HepG2 (cell line): ENCODE data around the gene FRK. TPM values are rescaled to one million over a fixed set of nuclear protein-coding genes. Genes with fewer than 3 reads are reported as not detected.

Experiments used
- FOXK1 ChIP-seq: sonication (generic); formaldehyde crosslinking; IDR thresholded peaks from 2 replicates; pipeline ENCODE4 v1.4.0; 2020; ENCODE audit warnings: low read depth, missing genetic modification reagents, borderline replicate concordance
- PHF21A ChIP-seq: sonication (generic); formaldehyde crosslinking; IDR thresholded peaks from 2 replicates; pipeline ENCODE4 v1.5.0; 2020; ENCODE audit warnings: mild to moderate bottlenecking, missing genetic modification reagents
- POLR2G ChIP-seq: fragments of 200-400 bp; formaldehyde crosslinking; IDR thresholded peaks from 2 replicates; pipeline ENCODE4 v1.6.1; 2018; ENCODE audit warnings: mild to moderate bottlenecking, low read depth, low read length, moderate library complexity
- ZC3H13 ChIP-seq: sonication (generic); formaldehyde crosslinking; IDR thresholded peaks from 2 replicates; pipeline ENCODE4 v1.8.1; 2023; ENCODE audit warnings: mild to moderate bottlenecking, missing genetic modification reagents, moderate library complexity
- ZNF382 ChIP-seq: sonication (generic); formaldehyde crosslinking; IDR thresholded peaks from 2 replicates; pipeline ENCODE4 v1.5.0; 2020; ENCODE audit warnings: missing genetic modification reagents, mild to moderate bottlenecking, borderline replicate concordance
- ZNF552 ChIP-seq: sonication (generic); formaldehyde crosslinking; IDR thresholded peaks from 2 replicates; pipeline ENCODE4 v1.9.0; 2022; ENCODE audit warnings: missing genetic modification reagents, mild to moderate bottlenecking, borderline replicate concordance
- ZNF563 ChIP-seq: sonication (generic); formaldehyde crosslinking; IDR thresholded peaks from 2 replicates; pipeline ENCODE4 v1.8.0; 2022; ENCODE audit warnings: mild to moderate bottlenecking, moderate library complexity, missing genetic modification reagents
- ZNF83 ChIP-seq: sonication (generic); formaldehyde crosslinking; IDR thresholded peaks from 2 replicates; pipeline ENCODE4 v1.4.0; 2020; ENCODE audit warnings: missing genetic modification reagents, mild to moderate bottlenecking, borderline replicate concordance
- polyA plus RNA-seq, 8 experiments: library from polyadenylated mRNA; depleted of rRNA in 3 of 8; stranded (reverse) in 7 of 8; unstranded in 1 of 8; fragments of >200 nt; fragmentation: Illumina TruSeq in 4 of 8; extraction: Trizol in 4 of 8; gene quantifications; 2 replicates each; pipeline versions ENCODE4 v1.2.1 to v1.2.3, GENCODE V29; 2011 to 2016; ENCODE audit warnings: low read depth in 4 of 8, missing spikeins in 1 of 8, mixed read lengths in 1 of 8; ENCODE audit not compliant: insufficient read depth in 1 of 8
- total RNA-seq, 5 experiments: library from RNA; depleted of rRNA; stranded (reverse); fragments of >200 nt; fragmentation: Illumina TruSeq; extraction: Trizol; gene quantifications; 2 replicates each; pipeline ENCODE4 v1.2.3, GENCODE V29; 2016; ENCODE audit warnings: low read depth in 1 of 5
- TF ChIP-seq, protein P1 (sequence below), 2 experiments: fragments of 450-650 bp in 1 of 2; sonication (generic) in 1 of 2; formaldehyde crosslinking in 1 of 2; IDR thresholded peaks; 2 replicates each; pipeline versions ENCODE4 v1.6.1 to v1.8.0; 2016 to 2022; ENCODE audit warnings: antibody characterized with exemption in 1 of 2, mild to moderate bottlenecking in 1 of 2, missing genetic modification reagents in 1 of 2
- TF ChIP-seq, protein P2 (sequence below): sonication (generic); formaldehyde crosslinking; IDR thresholded peaks from 2 replicates; pipeline ENCODE4 v1.4.0; 2020; ENCODE audit warnings: missing genetic modification reagents, borderline replicate concordance
- TF ChIP-seq, protein P3 (sequence below): sonication (generic); formaldehyde crosslinking; IDR thresholded peaks from 2 replicates; pipeline ENCODE4 v1.4.0; 2020; ENCODE audit warnings: missing genetic modification reagents, borderline replicate concordance

The FRK gene
- total and polyA plus RNA-seq, 2 of the 13 experiments (the other 11 are each of a cell fraction or from before 2014, with no cell fraction given): 1.3 to 2.9 TPM

DNA sequence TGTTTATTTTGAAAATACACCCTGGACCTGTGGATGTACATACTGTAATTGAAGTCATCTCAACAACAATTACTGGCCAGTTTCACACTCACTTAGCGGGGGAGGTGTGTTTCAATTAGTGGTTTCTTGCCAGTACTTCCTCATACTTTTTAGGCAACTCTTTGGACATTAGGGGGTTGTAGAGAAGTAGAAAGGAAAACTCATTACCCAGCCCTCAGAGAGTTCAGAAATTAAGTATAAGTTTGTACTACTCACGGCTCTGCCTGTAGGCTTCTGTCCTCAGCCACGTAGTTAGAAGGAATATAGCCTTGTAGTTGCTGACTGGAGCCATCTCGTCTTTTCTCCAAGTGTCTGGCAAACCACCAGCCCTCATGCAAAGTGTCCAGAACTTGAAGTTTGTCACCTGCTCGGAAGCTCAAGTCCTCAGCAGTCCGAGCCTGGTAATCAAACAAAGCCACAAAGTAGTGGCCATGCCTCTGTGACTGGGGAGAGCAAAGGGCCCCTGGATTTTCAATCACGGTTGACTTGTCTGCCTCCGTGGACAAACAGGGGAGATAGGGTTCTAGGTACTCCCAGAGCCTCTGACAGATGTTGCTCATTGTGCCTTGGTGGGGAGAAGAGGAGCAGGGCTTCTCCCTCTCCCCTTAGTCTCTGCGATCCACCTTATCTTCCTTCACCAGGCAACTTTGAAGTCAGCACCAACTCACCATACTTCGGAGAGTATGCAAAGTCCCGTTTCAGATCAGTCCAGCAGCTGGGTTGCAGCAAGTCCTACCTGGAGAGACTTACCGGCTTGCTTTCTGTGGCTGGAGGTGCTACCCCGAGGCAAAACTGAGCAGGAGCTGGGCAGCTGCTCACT, 749 bp downstream of the FRK start (continued):
- TF ChIP-seq ZNF83: no peak; the same call in none of the 2 replicates
- TF ChIP-seq, protein P1, sequence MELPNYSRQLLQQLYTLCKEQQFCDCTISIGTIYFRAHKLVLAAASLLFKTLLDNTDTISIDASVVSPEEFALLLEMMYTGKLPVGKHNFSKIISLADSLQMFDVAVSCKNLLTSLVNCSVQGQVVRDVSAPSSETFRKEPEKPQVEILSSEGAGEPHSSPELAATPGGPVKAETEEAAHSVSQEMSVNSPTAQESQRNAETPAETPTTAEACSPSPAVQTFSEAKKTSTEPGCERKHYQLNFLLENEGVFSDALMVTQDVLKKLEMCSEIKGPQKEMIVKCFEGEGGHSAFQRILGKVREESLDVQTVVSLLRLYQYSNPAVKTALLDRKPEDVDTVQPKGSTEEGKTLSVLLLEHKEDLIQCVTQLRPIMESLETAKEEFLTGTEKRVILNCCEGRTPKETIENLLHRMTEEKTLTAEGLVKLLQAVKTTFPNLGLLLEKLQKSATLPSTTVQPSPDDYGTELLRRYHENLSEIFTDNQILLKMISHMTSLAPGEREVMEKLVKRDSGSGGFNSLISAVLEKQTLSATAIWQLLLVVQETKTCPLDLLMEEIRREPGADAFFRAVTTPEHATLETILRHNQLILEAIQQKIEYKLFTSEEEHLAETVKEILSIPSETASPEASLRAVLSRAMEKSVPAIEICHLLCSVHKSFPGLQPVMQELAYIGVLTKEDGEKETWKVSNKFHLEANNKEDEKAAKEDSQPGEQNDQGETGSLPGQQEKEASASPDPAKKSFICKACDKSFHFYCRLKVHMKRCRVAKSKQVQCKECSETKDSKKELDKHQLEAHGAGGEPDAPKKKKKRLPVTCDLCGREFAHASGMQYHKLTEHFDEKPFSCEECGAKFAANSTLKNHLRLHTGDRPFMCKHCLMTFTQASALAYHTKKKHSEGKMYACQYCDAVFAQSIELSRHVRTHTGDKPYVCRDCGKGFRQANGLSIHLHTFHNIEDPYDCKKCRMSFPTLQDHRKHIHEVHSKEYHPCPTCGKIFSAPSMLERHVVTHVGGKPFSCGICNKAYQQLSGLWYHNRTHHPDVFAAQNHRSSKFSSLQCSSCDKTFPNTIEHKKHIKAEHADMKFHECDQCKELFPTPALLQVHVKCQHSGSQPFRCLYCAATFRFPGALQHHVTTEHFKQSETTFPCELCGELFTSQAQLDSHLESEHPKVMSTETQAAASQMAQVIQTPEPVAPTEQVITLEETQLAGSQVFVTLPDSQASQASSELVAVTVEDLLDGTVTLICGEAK (IDR thresholded peaks at IDR 0.05): no peak
- TF ChIP-seq, protein P1 (CRISPR knock-in tag; IDR thresholded peaks at IDR 0.05): no peak
- no peak for TF ChIP-seq ZNF563
- no peak for TF ChIP-seq ZNF382 (CRISPR knock-in tag)
- no peak for TF ChIP-seq ZC3H13 (CRISPR knock-in tag)
- no peak for TF ChIP-seq ZNF552 (CRISPR knock-in tag)
- TF ChIP-seq, protein P2, sequence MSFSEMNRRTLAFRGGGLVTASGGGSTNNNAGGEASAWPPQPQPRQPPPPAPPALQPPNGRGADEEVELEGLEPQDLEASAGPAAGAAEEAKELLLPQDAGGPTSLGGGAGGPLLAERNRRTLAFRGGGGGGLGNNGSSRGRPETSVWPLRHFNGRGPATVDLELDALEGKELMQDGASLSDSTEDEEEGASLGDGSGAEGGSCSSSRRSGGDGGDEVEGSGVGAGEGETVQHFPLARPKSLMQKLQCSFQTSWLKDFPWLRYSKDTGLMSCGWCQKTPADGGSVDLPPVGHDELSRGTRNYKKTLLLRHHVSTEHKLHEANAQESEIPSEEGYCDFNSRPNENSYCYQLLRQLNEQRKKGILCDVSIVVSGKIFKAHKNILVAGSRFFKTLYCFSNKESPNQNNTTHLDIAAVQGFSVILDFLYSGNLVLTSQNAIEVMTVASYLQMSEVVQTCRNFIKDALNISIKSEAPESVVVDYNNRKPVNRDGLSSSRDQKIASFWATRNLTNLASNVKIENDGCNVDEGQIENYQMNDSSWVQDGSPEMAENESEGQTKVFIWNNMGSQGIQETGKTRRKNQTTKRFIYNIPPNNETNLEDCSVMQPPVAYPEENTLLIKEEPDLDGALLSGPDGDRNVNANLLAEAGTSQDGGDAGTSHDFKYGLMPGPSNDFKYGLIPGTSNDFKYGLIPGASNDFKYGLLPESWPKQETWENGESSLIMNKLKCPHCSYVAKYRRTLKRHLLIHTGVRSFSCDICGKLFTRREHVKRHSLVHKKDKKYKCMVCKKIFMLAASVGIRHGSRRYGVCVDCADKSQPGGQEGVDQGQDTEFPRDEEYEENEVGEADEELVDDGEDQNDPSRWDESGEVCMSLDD (CRISPR knock-in tag): no peak; the same call in 1 of the 2 replicates
- no peak for TF ChIP-seq POLR2G
- TF ChIP-seq PHF21A (CRISPR knock-in tag): no peak
- TF ChIP-seq, protein P3, sequence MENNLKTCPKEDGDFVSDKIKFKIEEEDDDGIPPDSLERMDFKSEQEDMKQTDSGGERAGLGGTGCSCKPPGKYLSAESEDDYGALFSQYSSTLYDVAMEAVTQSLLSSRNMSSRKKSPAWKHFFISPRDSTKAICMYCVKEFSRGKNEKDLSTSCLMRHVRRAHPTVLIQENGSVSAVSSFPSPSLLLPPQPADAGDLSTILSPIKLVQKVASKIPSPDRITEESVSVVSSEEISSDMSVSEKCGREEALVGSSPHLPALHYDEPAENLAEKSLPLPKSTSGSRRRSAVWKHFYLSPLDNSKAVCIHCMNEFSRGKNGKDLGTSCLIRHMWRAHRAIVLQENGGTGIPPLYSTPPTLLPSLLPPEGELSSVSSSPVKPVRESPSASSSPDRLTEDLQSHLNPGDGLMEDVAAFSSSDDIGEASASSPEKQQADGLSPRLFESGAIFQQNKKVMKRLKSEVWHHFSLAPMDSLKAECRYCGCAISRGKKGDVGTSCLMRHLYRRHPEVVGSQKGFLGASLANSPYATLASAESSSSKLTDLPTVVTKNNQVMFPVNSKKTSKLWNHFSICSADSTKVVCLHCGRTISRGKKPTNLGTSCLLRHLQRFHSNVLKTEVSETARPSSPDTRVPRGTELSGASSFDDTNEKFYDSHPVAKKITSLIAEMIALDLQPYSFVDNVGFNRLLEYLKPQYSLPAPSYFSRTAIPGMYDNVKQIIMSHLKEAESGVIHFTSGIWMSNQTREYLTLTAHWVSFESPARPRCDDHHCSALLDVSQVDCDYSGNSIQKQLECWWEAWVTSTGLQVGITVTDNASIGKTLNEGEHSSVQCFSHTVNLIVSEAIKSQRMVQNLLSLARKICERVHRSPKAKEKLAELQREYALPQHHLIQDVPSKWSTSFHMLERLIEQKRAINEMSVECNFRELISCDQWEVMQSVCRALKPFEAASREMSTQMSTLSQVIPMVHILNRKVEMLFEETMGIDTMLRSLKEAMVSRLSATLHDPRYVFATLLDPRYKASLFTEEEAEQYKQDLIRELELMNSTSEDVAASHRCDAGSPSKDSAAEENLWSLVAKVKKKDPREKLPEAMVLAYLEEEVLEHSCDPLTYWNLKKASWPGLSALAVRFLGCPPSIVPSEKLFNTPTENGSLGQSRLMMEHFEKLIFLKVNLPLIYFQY: no peak
- TF ChIP-seq FOXK1 (CRISPR knock-in tag): no peak
